Endothelial cell (in vitro differentiated cells): Measurements from ENCODE around the gene RBFOX2. TPM values are rescaled to one million over a fixed set of nuclear protein-coding genes. Genes with fewer than 3 reads are reported as not detected.
"Not testable (repeated sequence)": the region's sequence is repeated elsewhere in the genome, so short reads cannot be mapped to it uniquely, and the experiment has no call there.

Experiments
- DNase-seq: peaks from one replicate; pipeline ENCODE4 v3.0.0; 2021; ENCODE audit warnings: low spot score
- H3K27ac Mint-ChIP-seq: one replicate; pipeline ENCODE4 v1.8.0; 2021; ENCODE audit warnings: mixed read lengths, inconsistent platforms; ENCODE audit not compliant: unreplicated experiment
- H3K27me3 Mint-ChIP-seq: one replicate; pipeline ENCODE4 v1.8.0; 2021; ENCODE audit warnings: mild to moderate bottlenecking, moderate library complexity, mixed read lengths, inconsistent platforms; ENCODE audit not compliant: unreplicated experiment
- H3K36me3 Mint-ChIP-seq: one replicate; pipeline ENCODE4 v1.8.0; 2021; ENCODE audit warnings: mild to moderate bottlenecking, low read depth, mixed read lengths, inconsistent platforms; ENCODE audit not compliant: unreplicated experiment
- H3K4me1 Mint-ChIP-seq: one replicate; pipeline ENCODE4 v1.8.0; 2021; ENCODE audit warnings: mild to moderate bottlenecking, mixed read lengths, inconsistent platforms; ENCODE audit not compliant: unreplicated experiment
- H3K4me3 Mint-ChIP-seq: one replicate; pipeline ENCODE4 v1.8.0; 2021; ENCODE audit warnings: mild to moderate bottlenecking, mixed read lengths, inconsistent platforms; ENCODE audit not compliant: unreplicated experiment
- H3K9me3 Mint-ChIP-seq: one replicate; pipeline ENCODE4 v1.8.0; 2021; ENCODE audit warnings: mixed read lengths, inconsistent platforms; ENCODE audit not compliant: unreplicated experiment
- CTCF ChIP-seq: fragments of 200-600 bp; sonication (generic); IDR thresholded peaks from one replicate; pipeline ENCODE4 v1.5.0; 2021; ENCODE audit warnings: antibody characterized with exemption; ENCODE audit not compliant: unreplicated experiment
- total RNA-seq: library from RNA; stranded (reverse); fragmentation: NEBNext Ultra II Directional; extraction: Animal tissue kit (Norgen Biotek cat#: 25700); gene quantifications from one replicate; pipeline ENCODE4 v1.2.1, GENCODE V29; 2021; ENCODE audit not compliant: unreplicated experiment

The RBFOX2 gene
- total RNA-seq, 1 donor from 2014 or later = 228 TPM

DNA sequence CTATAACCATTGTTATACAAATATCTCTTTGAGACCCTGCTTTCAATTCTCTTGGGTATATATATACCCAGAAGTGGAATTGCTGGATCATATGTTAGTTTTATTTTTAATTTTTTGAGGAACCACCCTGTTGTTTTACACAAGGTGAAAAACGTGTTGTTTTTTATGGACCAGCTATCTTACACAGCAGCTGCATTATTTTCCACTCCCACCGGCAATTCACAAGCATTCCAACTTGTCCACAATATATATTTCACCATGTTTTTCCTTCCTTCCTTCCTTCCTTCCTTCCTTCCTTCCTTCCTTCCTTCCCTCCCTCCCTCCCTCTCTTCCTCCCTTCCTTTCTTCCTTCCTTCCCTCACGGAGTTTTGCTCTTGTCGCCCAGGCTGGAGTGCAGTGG is 317.3 kb downstream of the RBFOX2 start:
- TF ChIP-seq CTCF = no peak
- no peaks in the 10 kb centered on the region for H3K27me3 Mint-ChIP-seq

GRCh38 chr22:35708917-35709316 is 319.7 kb downstream of the RBFOX2 start:
- Mint-ChIP-seq H3K27me3 (no peaks in the 10 kb centered on the region), H3K4me3 (no peak overlapping the region), H3K27ac (no peak overlapping the region), H3K36me3 (no peaks in the 10 kb centered on the region), H3K4me1 (no peaks in the 10 kb centered on the region), H3K9me3 (no peaks in the 10 kb centered on the region)
- no peak for TF ChIP-seq CTCF
- no peak for DNase-seq

More for the DNA sequence above, 317.3 kb downstream of the RBFOX2 start:
- Mint-ChIP-seq H3K27ac (no peak overlapping the region), H3K4me1 (no peaks in the 10 kb centered on the region), H3K4me3 (no peak overlapping the region), H3K9me3 (no peaks in the 10 kb centered on the region), H3K36me3 (no peaks in the 10 kb centered on the region)
- DNase-seq = no peak

- H3K27me3 Mint-ChIP-seq = no peaks in the 10 kb centered on the region
These were observed 320.2 kb downstream of the RBFOX2 start for GRCh38 chr22:35708453-35708852.

DNA sequence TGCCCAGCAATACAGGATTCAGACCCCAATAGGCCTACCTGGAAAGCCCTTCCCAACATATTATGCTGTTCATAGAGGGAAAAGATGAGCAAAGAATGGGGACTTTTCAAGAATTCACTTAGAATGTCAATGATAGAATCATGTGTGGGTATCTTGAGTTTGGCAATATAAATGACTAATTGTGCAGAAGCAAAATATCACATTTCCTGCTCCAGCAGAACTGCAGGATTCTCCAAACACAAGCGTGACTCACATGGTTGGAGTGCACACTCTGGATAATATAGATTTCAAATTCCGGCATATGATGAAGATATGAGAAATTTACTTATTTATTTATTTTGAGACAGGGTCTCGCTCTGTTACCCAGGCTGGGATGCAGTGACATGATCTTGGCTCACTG is 323.5 kb downstream of the RBFOX2 start:
- TF ChIP-seq CTCF = no peak
- Mint-ChIP-seq H3K36me3 (no peaks in the 10 kb centered on the region), H3K27me3 (no peaks in the 10 kb centered on the region), H3K4me1 (no peaks in the 10 kb centered on the region), H3K4me3 (no peak overlapping the region), H3K27ac (no peak overlapping the region), H3K9me3 (no peaks in the 10 kb centered on the region)
- no peak for DNase-seq

More at GRCh38 chr22:35708453-35708852, 320.2 kb downstream of the RBFOX2 start:
- H3K4me1 Mint-ChIP-seq = no peaks in the 10 kb centered on the region
- H3K36me3 Mint-ChIP-seq = no peaks in the 10 kb centered on the region
- H3K9me3 Mint-ChIP-seq = no peaks in the 10 kb centered on the region
- no peak for TF ChIP-seq CTCF
- no peak for DNase-seq
- no peak overlapping the region for H3K4me3 Mint-ChIP-seq
- H3K27ac Mint-ChIP-seq = no peak overlapping the region

DNA sequence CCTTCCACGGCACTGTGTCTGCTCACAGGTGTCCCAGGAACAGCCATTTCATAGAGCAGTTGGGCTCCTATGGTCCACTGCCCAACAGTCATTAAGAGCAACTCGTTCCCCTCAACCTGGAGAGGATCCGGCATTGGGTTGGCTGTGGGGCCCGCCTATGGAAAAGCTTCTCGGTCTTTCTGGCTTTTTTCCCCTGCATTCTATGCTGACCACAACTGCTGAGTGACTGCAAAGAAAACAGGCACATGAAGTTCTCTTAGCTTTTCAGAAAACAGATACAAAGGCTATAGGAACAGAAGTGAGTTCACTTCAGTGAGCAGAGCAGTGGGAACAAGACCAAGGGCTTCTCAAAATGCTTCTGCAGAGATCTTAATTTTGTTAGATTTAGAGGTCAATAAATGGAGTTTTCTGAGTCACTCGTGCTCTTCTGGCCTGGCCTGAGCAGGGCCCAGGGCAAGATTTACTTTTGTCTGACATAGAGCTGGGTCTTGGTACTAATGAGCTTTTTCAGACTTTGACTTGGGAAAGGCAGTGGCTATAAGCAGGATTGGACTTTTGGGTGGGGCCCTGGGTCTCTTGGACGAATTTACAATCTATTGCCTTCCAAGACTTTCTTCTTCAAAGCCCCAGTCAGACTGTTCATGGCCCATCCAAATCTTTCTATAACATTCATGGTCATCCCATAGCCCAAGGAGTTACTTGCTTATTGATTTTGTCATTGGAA is 324.6 kb downstream of the RBFOX2 start:
- H3K36me3 Mint-ChIP-seq = no peaks in the 10 kb centered on the region
- H3K4me1 Mint-ChIP-seq = no peaks in the 10 kb centered on the region
- H3K27ac Mint-ChIP-seq = no peak overlapping the region
- no peak for TF ChIP-seq CTCF
- H3K27me3 Mint-ChIP-seq = no peaks in the 10 kb centered on the region
- DNase-seq = no peak
- H3K4me3 Mint-ChIP-seq = no peak overlapping the region
- no peaks in the 10 kb centered on the region for H3K9me3 Mint-ChIP-seq

DNA sequence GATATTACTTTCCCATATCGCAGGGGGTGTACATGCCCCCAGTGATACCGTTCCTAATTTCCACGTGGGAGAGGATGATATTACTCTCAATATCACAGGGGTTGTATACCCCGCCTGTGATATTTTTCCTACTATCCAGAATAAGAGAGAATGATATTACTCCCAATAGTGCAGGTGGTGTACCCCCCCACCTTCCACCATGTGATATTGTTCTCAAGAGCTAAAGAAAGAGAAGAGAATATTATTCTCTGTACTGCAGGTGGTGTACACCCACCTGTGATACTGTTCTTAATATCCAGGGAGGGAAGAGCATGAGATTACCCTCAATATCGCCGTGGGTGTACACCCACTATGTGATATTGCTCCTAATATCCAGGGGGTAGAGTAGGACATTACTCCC is 328.8 kb downstream of the RBFOX2 start:
- H3K27ac Mint-ChIP-seq, H3K4me1 Mint-ChIP-seq, H3K4me3 Mint-ChIP-seq, H3K36me3 Mint-ChIP-seq, H3K27me3 Mint-ChIP-seq, H3K9me3 Mint-ChIP-seq, DNase-seq: not testable (repeated sequence)
